WERI-Rb-1 (cell line): Measurements from ENCODE around the gene CAPS.

Source experiments
- DNase-seq: peaks from one replicate; pipeline ENCODE4 v3.0.0-alpha.2; 2020
- H3K27ac ChIP-seq: fragments of 250-450 bp; sonication (Bioruptor Pico); 2 replicates; pipeline ENCODE4 v1.5.1; 2020; ENCODE audit warnings: mild to moderate bottlenecking, moderate library complexity
- H3K27me3 ChIP-seq: fragments of 250-450 bp; sonication (Bioruptor Pico); 2 replicates; pipeline ENCODE4 v1.5.1; 2021; ENCODE audit warnings: mild to moderate bottlenecking, low read depth, moderate library complexity; ENCODE audit not compliant: insufficient read depth, severe bottlenecking
- H3K36me3 ChIP-seq: fragments of 250-450 bp; sonication (Bioruptor Pico); 2 replicates; pipeline ENCODE4 v1.5.1; 2020; ENCODE audit warnings: mild to moderate bottlenecking, moderate library complexity
- H3K4me3 ChIP-seq: 2 replicates; pipeline ENCODE4 v1.5.1; 2011; ENCODE audit warnings: low read depth, mild to moderate bottlenecking, control low read depth, low read length
- H3K9me3 ChIP-seq: fragments of 250-450 bp; sonication (Bioruptor Pico); 2 replicates; pipeline ENCODE4 v1.5.1; 2021; ENCODE audit warnings: mild to moderate bottlenecking, moderate library complexity; ENCODE audit not compliant: severe bottlenecking
- TF ChIP-seq, protein P1 (sequence below): IDR thresholded peaks from 2 replicates; pipeline ENCODE4 v1.5.1; 2011; ENCODE audit warnings: low read depth, mild to moderate bottlenecking, control low read depth, inconsistent platforms, low read length

Gene CAPS

DNA sequence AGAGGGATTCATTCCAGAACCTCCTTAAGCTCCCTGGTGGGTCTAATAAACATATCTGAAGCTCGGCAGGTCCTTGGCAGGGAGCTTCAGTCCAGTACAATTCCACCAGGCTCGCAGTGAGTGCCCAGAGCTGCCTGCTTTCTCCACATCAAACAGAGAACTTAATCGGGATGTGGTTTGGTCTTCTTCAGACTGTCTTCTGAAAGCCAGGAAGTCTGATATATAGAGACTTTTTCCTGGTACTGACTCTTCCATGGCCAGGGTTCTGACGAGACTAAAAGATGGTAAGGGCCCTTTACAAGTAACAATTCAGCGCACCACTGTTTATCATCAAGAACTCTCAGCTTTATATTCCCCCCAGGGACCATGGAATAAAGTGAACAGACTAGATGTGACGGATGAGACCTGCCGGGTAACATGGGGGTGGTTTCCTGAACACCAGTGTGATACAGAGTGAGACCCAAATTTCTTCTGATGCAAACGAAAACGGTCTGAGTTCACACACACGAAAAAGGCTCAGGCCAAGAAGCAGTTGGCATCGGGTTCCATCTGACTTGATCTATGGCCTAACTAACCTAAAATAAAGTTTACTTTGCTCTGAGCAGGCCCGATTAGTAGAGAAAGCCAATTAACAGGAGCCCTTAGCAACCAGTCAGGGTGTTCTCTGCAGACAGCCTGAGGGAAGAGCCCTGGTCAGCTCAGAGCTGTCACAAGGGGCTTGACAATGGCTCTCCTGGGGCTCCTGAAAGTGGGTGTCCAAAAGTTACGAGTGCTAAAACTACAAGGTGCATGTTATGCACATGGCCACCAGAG, 34.9 kb downstream of the CAPS start:
- DNase-seq: no peak
- TF ChIP-seq, protein P1, sequence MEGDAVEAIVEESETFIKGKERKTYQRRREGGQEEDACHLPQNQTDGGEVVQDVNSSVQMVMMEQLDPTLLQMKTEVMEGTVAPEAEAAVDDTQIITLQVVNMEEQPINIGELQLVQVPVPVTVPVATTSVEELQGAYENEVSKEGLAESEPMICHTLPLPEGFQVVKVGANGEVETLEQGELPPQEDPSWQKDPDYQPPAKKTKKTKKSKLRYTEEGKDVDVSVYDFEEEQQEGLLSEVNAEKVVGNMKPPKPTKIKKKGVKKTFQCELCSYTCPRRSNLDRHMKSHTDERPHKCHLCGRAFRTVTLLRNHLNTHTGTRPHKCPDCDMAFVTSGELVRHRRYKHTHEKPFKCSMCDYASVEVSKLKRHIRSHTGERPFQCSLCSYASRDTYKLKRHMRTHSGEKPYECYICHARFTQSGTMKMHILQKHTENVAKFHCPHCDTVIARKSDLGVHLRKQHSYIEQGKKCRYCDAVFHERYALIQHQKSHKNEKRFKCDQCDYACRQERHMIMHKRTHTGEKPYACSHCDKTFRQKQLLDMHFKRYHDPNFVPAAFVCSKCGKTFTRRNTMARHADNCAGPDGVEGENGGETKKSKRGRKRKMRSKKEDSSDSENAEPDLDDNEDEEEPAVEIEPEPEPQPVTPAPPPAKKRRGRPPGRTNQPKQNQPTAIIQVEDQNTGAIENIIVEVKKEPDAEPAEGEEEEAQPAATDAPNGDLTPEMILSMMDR: no peak
- no peaks in the 10 kb centered on the region for H3K9me3 ChIP-seq
- peaks cover 37% of the 10 kb centered on the region for H3K36me3 ChIP-seq
- H3K27ac ChIP-seq: no peak overlapping the region
- no peaks in the 10 kb centered on the region for H3K27me3 ChIP-seq
- no peak overlapping the region for H3K4me3 ChIP-seq

DNA sequence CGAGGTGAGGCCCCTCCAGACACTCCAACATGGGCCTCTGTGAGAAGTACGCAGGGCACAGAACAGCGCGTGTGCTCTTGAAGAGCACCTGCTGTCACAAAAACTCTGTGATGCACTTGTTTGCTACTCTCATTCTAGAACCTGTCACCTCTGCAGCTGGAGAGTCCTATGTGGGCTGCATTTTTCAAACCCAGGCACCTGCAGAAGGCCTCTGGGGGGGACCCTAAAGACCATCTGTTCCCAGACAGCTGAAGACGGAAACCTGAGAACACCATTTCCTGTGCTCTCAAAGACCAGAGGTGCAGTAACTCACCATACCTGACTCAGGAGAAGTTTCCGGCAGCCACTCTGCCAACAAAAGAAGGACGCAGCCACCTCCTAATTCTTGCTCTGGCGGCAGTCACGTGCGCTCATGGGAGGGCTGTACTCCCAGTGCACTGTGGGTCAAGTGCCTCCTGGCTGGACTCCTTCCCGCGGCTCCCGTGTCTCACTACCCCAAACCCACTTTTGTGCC, 35.8 kb downstream of the CAPS start:
- H3K36me3 ChIP-seq: peaks cover 35% of the 10 kb centered on the region
- TF ChIP-seq, protein P1: no peak
- no peak overlapping the region for H3K27ac ChIP-seq
- H3K4me3 ChIP-seq: no peak overlapping the region
- no peak for DNase-seq
- H3K9me3 ChIP-seq: no peaks in the 10 kb centered on the region
- H3K27me3 ChIP-seq: no peaks in the 10 kb centered on the region

DNA sequence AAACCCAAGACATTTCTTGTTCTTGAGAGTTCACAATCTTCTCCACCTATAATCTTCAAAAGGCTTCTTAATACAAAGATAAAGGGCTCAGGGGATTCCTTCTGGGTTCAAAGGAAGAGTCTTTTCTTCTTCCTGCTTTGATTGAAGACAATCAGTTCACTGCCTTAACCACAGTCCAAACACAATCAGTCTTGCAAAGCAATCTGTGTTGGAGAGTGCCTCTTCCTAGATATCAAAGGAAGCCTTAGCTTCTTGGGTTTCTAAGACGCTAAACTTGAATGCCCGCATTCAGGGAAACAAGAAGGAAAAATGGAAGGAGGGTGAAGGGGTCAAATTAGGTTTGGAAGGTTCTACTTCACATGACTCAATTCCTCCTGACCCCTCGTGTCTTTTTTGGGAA, 36.7 kb downstream of the CAPS start:
- Histone ChIP-seq H3K4me3 (no peak overlapping the region), H3K36me3 (peaks cover 35% of the 10 kb centered on the region), H3K27me3 (no peaks in the 10 kb centered on the region), H3K27ac (no peak overlapping the region), H3K9me3 (no peaks in the 10 kb centered on the region)
- TF ChIP-seq, protein P1: no peak
- no peak for DNase-seq

DNA sequence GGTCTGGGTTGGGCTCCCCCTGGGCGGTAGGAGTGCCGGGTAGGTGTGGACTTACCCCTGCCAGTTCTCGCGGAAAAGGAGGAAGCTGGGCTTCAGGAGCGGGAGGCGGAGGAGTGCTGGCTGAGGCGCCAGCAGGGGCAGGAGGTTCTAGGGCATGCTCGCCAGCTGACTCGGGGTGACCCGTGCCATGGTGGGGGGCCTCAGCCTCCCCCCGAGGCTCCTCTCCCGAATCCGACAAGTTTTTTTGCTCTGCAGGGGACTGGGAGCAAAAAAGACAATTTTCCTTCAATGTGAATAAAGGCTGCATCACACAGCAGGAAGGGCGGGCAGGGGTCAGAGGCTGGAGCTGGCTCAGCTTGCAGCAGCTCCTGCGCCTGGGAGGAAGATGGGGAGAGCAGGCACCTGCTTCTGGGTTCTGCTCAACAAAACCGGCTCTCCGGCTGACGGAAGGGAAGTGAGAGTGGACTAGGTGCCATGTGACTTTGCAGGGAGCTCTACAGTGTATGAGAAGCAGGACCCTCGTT, 37.3 kb downstream of the CAPS start:
- Histone ChIP-seq H3K4me3 (no peak overlapping the region), H3K27ac (no peak overlapping the region)
- no peak for DNase-seq

DNA sequence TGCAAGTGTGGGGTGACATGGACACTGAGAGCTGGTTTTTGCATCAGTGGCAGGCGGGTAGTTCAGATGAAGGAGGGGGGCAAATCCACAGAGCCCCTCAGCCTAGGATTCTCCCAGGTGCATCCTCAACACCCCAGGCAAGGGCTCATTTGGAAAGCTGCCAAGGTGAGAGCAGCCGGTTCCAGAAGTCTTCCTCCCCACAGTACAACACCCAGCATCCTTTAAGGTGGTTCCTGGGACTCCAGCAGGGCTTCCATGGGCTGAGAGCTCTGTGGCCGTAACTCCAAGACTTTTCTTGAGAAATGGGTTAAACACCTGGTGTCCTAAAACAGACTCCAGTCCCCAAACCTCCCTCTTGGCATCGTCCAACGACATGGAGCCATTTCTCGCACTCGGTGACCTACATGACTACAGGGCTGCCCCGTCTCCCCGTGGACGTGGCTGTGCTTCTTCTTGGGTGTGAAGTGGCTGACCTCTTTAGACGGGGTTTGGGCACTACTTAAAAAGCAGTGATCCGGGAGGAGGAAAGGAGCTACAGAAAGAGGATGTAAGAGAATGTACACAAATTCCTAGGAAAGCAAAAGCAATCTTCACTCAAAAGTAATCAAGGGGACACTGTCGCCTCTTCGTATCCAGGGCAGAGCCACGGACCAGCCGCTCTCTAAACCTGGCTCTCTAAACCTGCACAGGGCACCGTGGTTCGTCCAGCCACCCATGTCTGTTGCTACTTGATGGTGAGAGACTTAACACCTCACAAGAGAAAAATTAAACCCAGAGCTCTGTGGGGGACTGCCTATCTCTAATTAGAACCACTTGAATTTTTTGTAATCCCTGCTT, 38.4 kb downstream of the CAPS start:
- no peak for DNase-seq
- Histone ChIP-seq H3K4me3 (no peak overlapping the region), H3K27me3 (no peaks in the 10 kb centered on the region), H3K27ac (no peak overlapping the region), H3K9me3 (no peaks in the 10 kb centered on the region), H3K36me3 (peaks cover 28% of the 10 kb centered on the region)
- TF ChIP-seq, protein P1: no peak

More for the DNA sequence above, 37.3 kb downstream of the CAPS start:
- H3K36me3 ChIP-seq: peaks cover 29% of the 10 kb centered on the region
- no peaks in the 10 kb centered on the region for H3K9me3 ChIP-seq
- H3K27me3 ChIP-seq: no peaks in the 10 kb centered on the region
- TF ChIP-seq, protein P1: no peak
